MM.1S (cell line): ENCODE measurements around the gene SLC11A2.

Source experiments
- DNase-seq: peaks from one replicate; pipeline ENCODE4 v3.0.0-alpha.2; 2015
- H2AFZ ChIP-seq: fragments of 300-600 bp; sonication (generic); 2 replicates; pipeline ENCODE4 v1.6.0; 2016; ENCODE audit warnings: antibody characterized with exemption, low read length
- H3F3A ChIP-seq: fragments of 300-600 bp; sonication (generic); 2 replicates; pipeline ENCODE4 v1.6.1; 2016; ENCODE audit warnings: mild to moderate bottlenecking, antibody characterized with exemption, low read length, moderate library complexity, mixed read lengths; ENCODE audit not compliant: insufficient read depth
- H3K27ac ChIP-seq: fragments of 300-600 bp; sonication (generic); 2 replicates; pipeline ENCODE4 v1.5.1; 2016; ENCODE audit warnings: mild to moderate bottlenecking, low read length
- H3K27me3 ChIP-seq: fragments of 300-600 bp; sonication (generic); replicated peaks from 2 replicates; pipeline ENCODE4 v1.6.0; 2016; ENCODE audit warnings: low read length; ENCODE audit not compliant: insufficient read depth
- H3K36me3 ChIP-seq: fragments of 300-600 bp; sonication (generic); replicated peaks from 2 replicates; pipeline ENCODE4 v1.6.1; 2016; ENCODE audit warnings: mild to moderate bottlenecking, low read length, mixed read lengths; ENCODE audit not compliant: insufficient read depth
- H3K4me1 ChIP-seq: fragments of 300-600 bp; sonication (generic); 2 replicates; pipeline ENCODE4 v1.6.1; 2016; ENCODE audit warnings: low read length, mixed read lengths
- H3K4me2 ChIP-seq: fragments of 300-600 bp; sonication (generic); 2 replicates; pipeline ENCODE4 v1.6.0; 2016; ENCODE audit warnings: low read depth, low read length
- H3K4me3 ChIP-seq: fragments of 300-600 bp; sonication (generic); 2 replicates; pipeline ENCODE4 v1.5.1; 2016; ENCODE audit warnings: low read length, mixed read lengths
- H3K79me2 ChIP-seq: fragments of 300-600 bp; sonication (generic); 2 replicates; pipeline ENCODE4 v1.6.1; 2016; ENCODE audit warnings: mixed run types, low read length, mixed read lengths
- H3K9ac ChIP-seq: fragments of 300-600 bp; sonication (generic); 2 replicates; pipeline ENCODE4 v1.6.1; 2016; ENCODE audit warnings: low read length, mixed read lengths
- H3K9me2 ChIP-seq: fragments of 300-600 bp; sonication (generic); replicated peaks from 2 replicates; pipeline ENCODE4 v1.6.1; 2016; ENCODE audit warnings: mild to moderate bottlenecking, low read length, mixed read lengths; ENCODE audit not compliant: insufficient read depth
- H3K9me3 ChIP-seq: fragments of 300-600 bp; sonication (generic); replicated peaks from 2 replicates; pipeline ENCODE4 v1.6.1; 2016; ENCODE audit warnings: mild to moderate bottlenecking, low read length, mixed read lengths; ENCODE audit not compliant: insufficient read depth
- H4K20me1 ChIP-seq: fragments of 300-600 bp; sonication (generic); 2 replicates; pipeline ENCODE4 v1.6.1; 2016; ENCODE audit warnings: mild to moderate bottlenecking, low read length, moderate library complexity, mixed read lengths; ENCODE audit not compliant: insufficient read depth
- EZH2 ChIP-seq: fragments of 300-600 bp; sonication (generic); optimal IDR thresholded peaks from 2 replicates; pipeline ENCODE3; 2017; ENCODE audit warnings: low read depth, mild to moderate bottlenecking, antibody characterized with exemption, low read length, mixed read lengths
- EZH2phosphoT487 ChIP-seq: fragments of 300-600 bp; sonication (generic); IDR thresholded peaks from 2 replicates; pipeline ENCODE4 v1.6.1; 2018; ENCODE audit warnings: antibody characterized with exemption, low read length
- TF ChIP-seq, protein P1 (sequence below): fragments of 300-600 bp; sonication (generic); IDR thresholded peaks from 2 replicates; pipeline ENCODE4 v1.5.1; 2016; ENCODE audit warnings: antibody characterized with exemption, low read length, mixed read lengths

SLC11A2 gene

DNA sequence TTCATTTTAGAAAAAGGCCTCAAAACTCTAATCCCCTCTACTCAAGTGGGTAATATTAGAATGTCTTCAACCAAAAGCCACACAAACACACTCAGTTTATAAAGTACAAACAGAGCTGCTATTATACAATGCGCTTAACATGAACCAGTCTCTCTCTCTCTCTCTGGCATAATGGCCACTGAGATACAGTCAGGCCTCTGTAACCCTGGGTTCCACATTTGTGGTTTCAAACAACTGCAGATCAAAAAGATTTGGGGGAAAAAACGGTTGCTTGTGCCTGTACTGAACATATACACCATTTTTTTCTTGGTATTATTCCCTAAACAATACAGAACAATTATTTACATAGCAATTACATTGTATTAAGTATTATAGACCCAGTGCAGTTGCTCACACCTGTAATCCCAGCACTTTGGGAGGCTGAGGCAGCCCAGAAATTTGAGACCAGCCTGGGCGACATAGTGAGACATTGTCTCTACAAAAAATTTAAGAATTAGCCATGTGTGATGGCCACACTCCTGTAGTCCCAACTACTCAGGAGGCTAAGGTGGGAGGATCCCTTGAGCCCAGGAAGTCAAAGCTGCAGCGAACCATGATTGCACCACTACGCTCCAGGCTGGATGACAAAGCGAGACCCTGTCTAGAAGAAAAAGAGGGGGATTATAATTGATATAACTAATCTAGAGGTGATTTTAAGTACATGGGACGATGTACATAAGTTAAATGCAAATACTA, 5.6 kb downstream of the SLC11A2 start:
- Histone ChIP-seq H3K79me2 (peaks cover 100% of the 10 kb centered on the region), H4K20me1 (no peaks in the 10 kb centered on the region), H3K9ac (no peak overlapping the region)

DNA sequence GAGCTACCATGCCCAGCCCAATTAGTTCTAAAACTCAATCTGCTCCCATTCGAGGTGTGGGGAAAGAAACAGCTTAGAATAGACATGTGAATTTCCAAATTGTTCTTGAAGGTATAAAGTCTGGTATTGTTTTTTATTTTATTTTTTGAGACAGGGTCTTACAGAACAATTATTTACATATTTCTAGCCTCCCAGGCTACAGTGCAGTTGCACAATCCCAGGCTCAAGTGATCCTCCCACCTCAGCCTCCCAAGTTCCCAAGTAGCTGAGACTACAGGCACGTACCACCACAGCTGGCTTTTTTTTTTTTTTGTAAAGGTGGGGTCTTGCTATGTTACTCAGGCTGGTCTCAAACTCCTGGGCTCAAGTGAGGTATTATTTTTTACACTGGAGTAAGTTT, 6.3 kb downstream of the SLC11A2 start:
- no peaks in the 10 kb centered on the region for H3K9me3 ChIP-seq
- no peak overlapping the region for H3K4me3 ChIP-seq
- peaks cover 96% of the 10 kb centered on the region for H3K79me2 ChIP-seq
- no peak overlapping the region for H2AFZ ChIP-seq
- DNase-seq: no peak
- 0 out of 2 replicates have a peak, but pooled peaks cover 8% of the 10 kb centered on the region for H3K4me1 ChIP-seq
- H3K9me2 ChIP-seq: no peaks in the 10 kb centered on the region
- no peaks in the 10 kb centered on the region for H3K36me3 ChIP-seq
- H3K27ac ChIP-seq: no peak overlapping the region
- TF ChIP-seq, protein P1, sequence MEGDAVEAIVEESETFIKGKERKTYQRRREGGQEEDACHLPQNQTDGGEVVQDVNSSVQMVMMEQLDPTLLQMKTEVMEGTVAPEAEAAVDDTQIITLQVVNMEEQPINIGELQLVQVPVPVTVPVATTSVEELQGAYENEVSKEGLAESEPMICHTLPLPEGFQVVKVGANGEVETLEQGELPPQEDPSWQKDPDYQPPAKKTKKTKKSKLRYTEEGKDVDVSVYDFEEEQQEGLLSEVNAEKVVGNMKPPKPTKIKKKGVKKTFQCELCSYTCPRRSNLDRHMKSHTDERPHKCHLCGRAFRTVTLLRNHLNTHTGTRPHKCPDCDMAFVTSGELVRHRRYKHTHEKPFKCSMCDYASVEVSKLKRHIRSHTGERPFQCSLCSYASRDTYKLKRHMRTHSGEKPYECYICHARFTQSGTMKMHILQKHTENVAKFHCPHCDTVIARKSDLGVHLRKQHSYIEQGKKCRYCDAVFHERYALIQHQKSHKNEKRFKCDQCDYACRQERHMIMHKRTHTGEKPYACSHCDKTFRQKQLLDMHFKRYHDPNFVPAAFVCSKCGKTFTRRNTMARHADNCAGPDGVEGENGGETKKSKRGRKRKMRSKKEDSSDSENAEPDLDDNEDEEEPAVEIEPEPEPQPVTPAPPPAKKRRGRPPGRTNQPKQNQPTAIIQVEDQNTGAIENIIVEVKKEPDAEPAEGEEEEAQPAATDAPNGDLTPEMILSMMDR: no peak
- no peak for TF ChIP-seq EZH2
- no peak for TF ChIP-seq EZH2phosphoT487
- no peaks in the 10 kb centered on the region for H3K27me3 ChIP-seq
- H3K4me2 ChIP-seq: no peak overlapping the region
- H3F3A ChIP-seq: peaks cover 20% of the 10 kb centered on the region
- no peak overlapping the region for H3K9ac ChIP-seq
- H4K20me1 ChIP-seq: no peaks in the 10 kb centered on the region

More for the DNA sequence above, 5.6 kb downstream of the SLC11A2 start:
- Histone ChIP-seq H3K9me3 (no peaks in the 10 kb centered on the region), H3K27ac (no peak overlapping the region), H3K4me3 (no peak overlapping the region), H3K9me2 (no peaks in the 10 kb centered on the region), H2AFZ (no peak overlapping the region), H3K36me3 (no peaks in the 10 kb centered on the region), H3K27me3 (no peaks in the 10 kb centered on the region), H3F3A (peaks cover 27% of the 10 kb centered on the region), H3K4me1 (0 out of 2 replicates have a peak, but pooled peaks cover 8% of the 10 kb centered on the region), H3K4me2 (no peak overlapping the region)
- DNase-seq: no peak
- TF ChIP-seq EZH2phosphoT487: no peak
- TF ChIP-seq EZH2: no peak
- TF ChIP-seq, protein P1: no peak

DNA sequence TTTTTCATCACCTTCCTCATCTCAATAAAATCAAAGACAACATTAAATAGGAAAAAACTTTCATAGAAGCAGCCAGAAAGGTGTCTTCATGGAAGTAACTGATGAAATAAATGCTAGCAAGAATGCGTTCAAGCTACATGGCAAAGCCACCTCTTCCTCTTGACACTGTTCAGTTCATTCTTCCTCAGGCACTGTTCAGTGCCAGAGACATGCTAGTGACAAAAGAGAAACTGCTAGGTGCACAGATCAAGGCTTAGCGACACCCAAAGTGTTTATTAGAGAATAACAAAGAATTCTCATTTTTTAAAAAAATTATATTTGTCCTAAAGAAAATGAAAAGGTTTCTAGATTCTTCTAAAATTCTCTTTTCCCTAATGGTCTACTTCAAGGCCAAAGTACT, 7.2 kb downstream of the SLC11A2 start:
- Histone ChIP-seq H3K4me1 (0 out of 2 replicates have a peak, but pooled peaks cover 4% of the 10 kb centered on the region), H2AFZ (no peak overlapping the region), H3K9ac (no peak overlapping the region), H4K20me1 (no peaks in the 10 kb centered on the region), H3K4me3 (no peak overlapping the region), H3K79me2 (peaks cover 96% of the 10 kb centered on the region), H3K27me3 (no peaks in the 10 kb centered on the region), H3K4me2 (no peak overlapping the region), H3K9me2 (no peaks in the 10 kb centered on the region), H3K9me3 (no peaks in the 10 kb centered on the region), H3F3A (peaks cover 10% of the 10 kb centered on the region), H3K36me3 (no peaks in the 10 kb centered on the region), H3K27ac (no peak overlapping the region)
- TF ChIP-seq, protein P1: no peak
- no peak for TF ChIP-seq EZH2
- DNase-seq: no peak
